B cell (primary cell): Measurements from ENCODE around the gene MEF2B. TPM values are rescaled to one million over a fixed set of nuclear protein-coding genes. Genes with fewer than 3 reads are reported as not detected.

ENCODE experiments used
- ATAC-seq: fragments of 200-7000 bp; cut with Tn5 transposase; one replicate; pipeline ENCODE4 v1.10.0; 2021; ENCODE audit warnings: low read depth, mild to moderate bottlenecking, moderate number of reproducible peaks, moderate library complexity
- CTCF ChIA-PET: fragments of 350-600 bp; sonication (Branson Sonifier 250); formaldehyde crosslinking; loops from one replicate; lab custom pipeline; 2021; ENCODE audit warnings: antibody characterized with exemption, inconsistent platforms; lab: Charles Lee
- POLR2A ChIA-PET: fragments of 350-600 bp; sonication (Branson Sonifier 250); formaldehyde crosslinking; loops from one replicate; lab custom pipeline; 2021; ENCODE audit warnings: antibody characterized with exemption; lab: Charles Lee
- DNase-seq: peaks from one replicate; pipeline ENCODE4 v3.0.0; 2013
- H2AFZ ChIP-seq: 2 replicates; pipeline ENCODE4 v1.6.1; 2012; ENCODE audit warnings: mild to moderate bottlenecking, low read depth, low read length; ENCODE audit not compliant: insufficient read depth, poor library complexity, severe bottlenecking
- H3K27ac ChIP-seq, 2 donors: 1 replicate in 1 of 2; 2 replicates in 1 of 2; pipeline ENCODE4 v1.5.1; 2012 to 2013; ENCODE audit warnings: low read length in 2 of 2, mild to moderate bottlenecking in 2 of 2, moderate library complexity in 1 of 2
- H3K27me3 ChIP-seq, 4 experiments: fragments of 200-600 bp in 1 of 4; sonication (generic) in 1 of 4; replicated peaks in 1 of 4; 1 replicate in 2 of 4; 2 replicates in 2 of 4; pipeline versions ENCODE4 v1.6.1 to v1.7.0; 2013 to 2016; ENCODE audit warnings: low read length in 3 of 4, mild to moderate bottlenecking in 2 of 4, mixed read lengths in 1 of 4, moderate library complexity in 1 of 4; ENCODE audit not compliant: insufficient read depth in 4 of 4, control insufficient read depth in 3 of 4; ENCODE audit errors: control extremely low read depth in 1 of 4
- H3K36me3 ChIP-seq, 2 experiments: replicated peaks in 1 of 2; 1 replicate in 1 of 2; 2 replicates in 1 of 2; pipeline versions ENCODE4 v1.6.1 to v1.7.1; 2013; ENCODE audit warnings: low read length in 1 of 2; ENCODE audit not compliant: insufficient read depth in 2 of 2, control insufficient read depth in 1 of 2; ENCODE audit errors: control extremely low read depth in 1 of 2, extremely low read depth in 1 of 2
- H3K4me1 ChIP-seq, 2 donors: fragments of 200-600 bp in 1 of 2; sonication (generic) in 1 of 2; 1 replicate in 1 of 2; 2 replicates in 1 of 2; pipeline versions ENCODE4 v1.5.1 to v1.6.1; 2013 to 2017; ENCODE audit warnings: low read length in 2 of 2; ENCODE audit not compliant: control insufficient read depth in 2 of 2, insufficient read depth in 2 of 2
- H3K4me2 ChIP-seq: replicated peaks from 2 replicates; pipeline ENCODE3; 2012; ENCODE audit warnings: mild to moderate bottlenecking, low read depth, low read length; ENCODE audit not compliant: poor library complexity, severe bottlenecking
- H3K4me3 ChIP-seq, 5 experiments: fragments of 200-600 bp in 1 of 5; sonication (generic) in 1 of 5; 1 replicate in 3 of 5; 2 replicates in 2 of 5; pipeline versions ENCODE4 v1.5.1 to v1.7.0; 2011 to 2016; ENCODE audit warnings: low read length in 4 of 5, mild to moderate bottlenecking in 4 of 5, low read depth in 2 of 5, control low read depth in 1 of 5, moderate library complexity in 1 of 5; ENCODE audit not compliant: insufficient read depth in 1 of 5; ENCODE audit errors: control extremely low read depth in 1 of 5, extremely low read depth in 1 of 5
- H3K79me2 ChIP-seq: fragments of 200-600 bp; sonication (generic); one replicate; pipeline ENCODE4 v1.6.0; 2016; ENCODE audit warnings: low read length; ENCODE audit not compliant: control insufficient read depth, insufficient read depth
- H3K9ac ChIP-seq: fragments of 200-600 bp; sonication (generic); 2 replicates; pipeline ENCODE4 v1.6.1; 2017; ENCODE audit warnings: mild to moderate bottlenecking, low read length, moderate library complexity
- H3K9me3 ChIP-seq, 3 donors: one replicate each; pipeline versions ENCODE4 v1.6.1 to v1.7.1; 2013; ENCODE audit warnings: low read length in 2 of 3; ENCODE audit not compliant: control insufficient read depth in 2 of 3, insufficient read depth in 1 of 3; ENCODE audit errors: control extremely low read depth in 1 of 3
- H4K20me1 ChIP-seq: 2 replicates; pipeline ENCODE4 v1.6.0; 2012; ENCODE audit warnings: mild to moderate bottlenecking, low read length; ENCODE audit not compliant: insufficient read depth, control insufficient read depth, poor library complexity, severe bottlenecking
- H3K27ac Mint-ChIP-seq: one replicate; pipeline ENCODE4 v1.8.0; 2021; ENCODE audit warnings: mixed read lengths
- H3K27me3 Mint-ChIP-seq: one replicate; pipeline ENCODE4 v1.8.0; 2021; ENCODE audit warnings: mixed read lengths
- H3K4me1 Mint-ChIP-seq: one replicate; pipeline ENCODE4 v1.8.0; 2021; ENCODE audit warnings: mixed read lengths
- H3K4me3 Mint-ChIP-seq: one replicate; pipeline ENCODE4 v1.8.0; 2021; ENCODE audit warnings: mixed read lengths
- H3K9me3 Mint-ChIP-seq: one replicate; pipeline ENCODE4 v1.8.0; 2022; ENCODE audit warnings: mixed read lengths; ENCODE audit not compliant: insufficient read depth
- CTCF ChIP-seq: fragments of 200-600 bp; IDR thresholded peaks from one replicate; pipeline ENCODE4 v1.8.0; 2022; ENCODE audit warnings: antibody characterized with exemption, mild to moderate bottlenecking
- EZH2 ChIP-seq: IDR thresholded peaks from 2 replicates; pipeline ENCODE4 v1.6.1; 2012; ENCODE audit warnings: borderline replicate concordance, low read depth, mild to moderate bottlenecking, moderate library complexity, low read length; ENCODE audit not compliant: insufficient read depth, poor library complexity, severe bottlenecking
- WGBS: methylation state at CpG from one replicate; pipeline ENCODE4 v1.1.5; 2013; ENCODE audit warnings: missing lambda C conversion rate; ENCODE audit not compliant: insufficient coverage; 5-methylcytosine and 5-hydroxymethylcytosine counted together
- intact Hi-C: fragments of 100-400 bp; cut with micrococcal nuclease; formaldehyde crosslinking; loops from one replicate; pipeline ENCODE4 v1.10.0; 2022
- polyA plus RNA-seq: library from polyadenylated mRNA; depleted of rRNA; stranded (reverse); fragments of >200 nt; gene quantifications from 2 replicates; pipeline ENCODE4 v1.2.3, GENCODE V29; 2012
- total RNA-seq, 2 donors: library from RNA; stranded (reverse); fragments of 120-200 nt in 1 of 2; gene quantifications; 1 replicate in 1 of 2; 2 replicates in 1 of 2; pipeline versions ENCODE4 v1.2.3 to v1.2.4, GENCODE V29; 2013 to 2022

MEF2B gene
- total and polyA plus RNA-seq, 2 donors (not counting 1 experiment from before 2014, with no cell fraction given), result 4.6 to 5.5 TPM

GRCh38 chr19:19207637-19208572 is 37.8 kb upstream of the MEF2B start:
- Histone ChIP-seq H3K4me3 (no peak overlapping the region), H4K20me1 (no peaks in the 10 kb centered on the region), H3K4me2 (peak overlapping the region; percentile 36), H3K27ac (peak overlapping the region in 1 of 2 donors; percentile 45), H3K4me1 (peaks cover 18 to 24% of the 10 kb centered on the region in 2 donors), H3K27me3 (peaks cover 0 to 37% (median 17%) of the 10 kb centered on the region in 4 experiments), H3K9me3 (peaks cover 0 to 22% (median 4%) of the 10 kb centered on the region in 3 donors), H3K79me2 (peaks cover 10% of the 10 kb centered on the region), H2AFZ (no peak overlapping the region), H3K36me3 (no peaks in the 10 kb centered on the region), H3K9ac (no peak overlapping the region)
- Mint-ChIP-seq H3K4me3 (peak overlapping the region; percentile 49), H3K4me1 (peaks cover 20% of the 10 kb centered on the region), H3K27me3 (peaks cover 26% of the 10 kb centered on the region), H3K27ac (peak overlapping the region; percentile 59), H3K9me3 (peaks cover 3% of the 10 kb centered on the region)
- ChIA-PET CTCF (no interaction called here), POLR2A (no interaction called here)
- TF ChIP-seq EZH2 (no peak), CTCF (no peak)
- no peak for ATAC-seq
- DNase-seq, result no peak
- 65% methylated on average over 3 of the region's 8 CpGs for WGBS
- intact Hi-C loops, result loop anchor here (1.0 kb wide), 1 partner anchor 13 kb away; no protein-coding TSS in a partner anchor

GRCh38 chr19:19206938-19207337 is 36.9 kb upstream of the MEF2B start:
- Histone ChIP-seq H3K36me3 (no peaks in the 10 kb centered on the region), H3K4me1 (peaks cover 27 to 33% of the 10 kb centered on the region in 2 donors), H3K9me3 (peaks cover 0 to 14% (median 4%) of the 10 kb centered on the region in 3 donors), H3K9ac (no peak overlapping the region), H3K4me2 (peak overlapping the region; percentile 36), H3K27me3 (peaks cover 0 to 27% (median 11%) of the 10 kb centered on the region in 4 experiments), H4K20me1 (no peaks in the 10 kb centered on the region), H3K79me2 (peaks cover 17% of the 10 kb centered on the region), H2AFZ (no peak overlapping the region), H3K4me3 (no peak overlapping the region), H3K27ac (no peak overlapping the region)
- Mint-ChIP-seq H3K27me3 (peaks cover 20% of the 10 kb centered on the region), H3K9me3 (peaks cover 3% of the 10 kb centered on the region), H3K4me3 (peak overlapping the region; percentile 49), H3K27ac (peak overlapping the region; percentile 37), H3K4me1 (peaks cover 30% of the 10 kb centered on the region)
- WGBS, result 59% methylated on average over 5 of the region's 5 CpGs
- TF ChIP-seq EZH2, result no peak
- DNase-seq (no peak), ATAC-seq (no peak)
- ChIA-PET POLR2A (no interaction called here), CTCF (no interaction called here)
- intact Hi-C loops, result loop anchor here (1.0 kb wide), 1 partner anchor 14 kb away; no protein-coding TSS in a partner anchor
